T-helper 17 cell (primary cell): ENCODE measurements around the gene SYNDIG1. TPM values are rescaled to one million over a fixed set of nuclear protein-coding genes. Genes with fewer than 3 reads are reported as not detected.

ENCODE experiments used
- ATAC-seq: fragments of 150-1000 bp; cut with Tn5 transposase; 2 replicates; pipeline ENCODE4 v1.10.0; 2021; ENCODE audit warnings: mild to moderate bottlenecking, moderate library complexity
- DNase-seq, 3 donors: peaks; one replicate each; pipeline versions ENCODE4 v3.0.0 to v3.0.0-alpha.2; 2020 to 2021
- H3K9me3 ChIP-seq: one replicate; pipeline ENCODE4 v1.7.0; 2013; ENCODE audit warnings: low read length, mild to moderate bottlenecking; ENCODE audit not compliant: control insufficient read depth, poor library complexity, severe bottlenecking
- H3K27ac Mint-ChIP-seq: one replicate; pipeline ENCODE4 v1.8.0; 2022; ENCODE audit warnings: mild to moderate bottlenecking, moderate library complexity, mixed read lengths
- H3K27me3 Mint-ChIP-seq: one replicate; pipeline ENCODE4 v1.8.0; 2022; ENCODE audit warnings: mixed read lengths
- H3K36me3 Mint-ChIP-seq: one replicate; pipeline ENCODE4 v1.8.0; 2022; ENCODE audit warnings: low read depth, mixed read lengths
- H3K4me1 Mint-ChIP-seq: one replicate; pipeline ENCODE4 v1.8.0; 2022; ENCODE audit warnings: mild to moderate bottlenecking, mixed read lengths
- H3K4me3 Mint-ChIP-seq: one replicate; pipeline ENCODE4 v1.8.0; 2022; ENCODE audit warnings: mild to moderate bottlenecking, moderate library complexity, mixed read lengths
- total RNA-seq, 4 donors: library from RNA in 2 of 4; stranded (reverse) in 2 of 4; gene quantifications; one replicate each; pipeline ENCODE4 v1.2.3 and lab custom pipeline; 2022 to 2026

The SYNDIG1 gene
- total RNA-seq, 2 donors from 2014 or later, result not detected

- Mint-ChIP-seq H3K27ac (no peak overlapping the region), H3K36me3 (peaks cover 4% of the 10 kb centered on the region), H3K27me3 (no peaks in the 10 kb centered on the region), H3K4me3 (no peak overlapping the region), H3K4me1 (peaks cover 2% of the 10 kb centered on the region)
- ATAC-seq (no peak), DNase-seq (no peak)
- H3K9me3 ChIP-seq, result no peaks in the 10 kb centered on the region
These were observed 157.9 kb downstream of the SYNDIG1 start for GRCh38 chr20:24627291-24627690.

- Mint-ChIP-seq H3K4me3 (no peak overlapping the region), H3K4me1 (peaks cover 2% of the 10 kb centered on the region), H3K36me3 (peaks cover 4% of the 10 kb centered on the region), H3K27me3 (peaks cover under 1% of the 10 kb centered on the region), H3K27ac (no peak overlapping the region)
- DNase-seq (no peak), ATAC-seq (no peak)
- no peaks in the 10 kb centered on the region for H3K9me3 ChIP-seq
These were observed 158.5 kb downstream of the SYNDIG1 start for GRCh38 chr20:24627926-24628325.

- DNase-seq (no peak), ATAC-seq (no peak)
- Mint-ChIP-seq H3K4me1 (peaks cover 2% of the 10 kb centered on the region), H3K27ac (peak overlapping the region; percentile 41), H3K36me3 (no peaks in the 10 kb centered on the region), H3K27me3 (peaks cover 11% of the 10 kb centered on the region), H3K4me3 (no peak overlapping the region)
- H3K9me3 ChIP-seq, result no peaks in the 10 kb centered on the region
These were observed 159.6 kb downstream of the SYNDIG1 start for GRCh38 chr20:24628985-24629384.

DNA sequence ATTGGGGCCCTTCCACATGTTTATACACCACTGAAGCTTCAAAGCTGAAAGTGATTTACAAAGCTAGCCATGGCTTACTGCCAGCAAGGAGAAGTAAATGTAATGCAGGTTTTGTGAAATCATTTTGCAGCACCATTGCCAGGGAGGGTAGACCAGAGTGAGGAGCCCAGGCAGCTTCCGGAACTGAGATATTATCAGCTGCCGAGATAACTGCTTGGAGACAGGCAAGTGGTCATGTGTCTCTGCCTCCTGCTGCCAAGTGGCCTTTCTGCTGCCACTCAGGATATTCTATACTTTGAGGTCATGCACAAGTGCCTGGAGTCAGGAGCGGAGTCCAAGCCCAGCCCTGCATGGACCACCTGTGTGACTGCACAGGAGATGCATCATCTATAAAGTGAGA, 160.2 kb downstream of the SYNDIG1 start:
- H3K36me3 Mint-ChIP-seq, result no peaks in the 10 kb centered on the region

GRCh38 chr20:24630486-24631172, 161.2 kb downstream of the SYNDIG1 start:
- Mint-ChIP-seq H3K27me3 (peaks cover 24% of the 10 kb centered on the region), H3K27ac (no peak overlapping the region), H3K4me1 (peaks cover 2% of the 10 kb centered on the region), H3K36me3 (no peaks in the 10 kb centered on the region), H3K4me3 (no peak overlapping the region)
- no peak for ATAC-seq
- DNase-seq, result no peak
- H3K9me3 ChIP-seq, result no peaks in the 10 kb centered on the region

More for the DNA sequence above, 160.2 kb downstream of the SYNDIG1 start:
- Mint-ChIP-seq H3K4me1 (peaks cover 2% of the 10 kb centered on the region), H3K4me3 (no peak overlapping the region), H3K27ac (peak overlapping the region; percentile 41), H3K27me3 (peaks cover 15% of the 10 kb centered on the region)
- H3K9me3 ChIP-seq, result no peaks in the 10 kb centered on the region
- no peak for ATAC-seq
- DNase-seq, result no peak

DNA sequence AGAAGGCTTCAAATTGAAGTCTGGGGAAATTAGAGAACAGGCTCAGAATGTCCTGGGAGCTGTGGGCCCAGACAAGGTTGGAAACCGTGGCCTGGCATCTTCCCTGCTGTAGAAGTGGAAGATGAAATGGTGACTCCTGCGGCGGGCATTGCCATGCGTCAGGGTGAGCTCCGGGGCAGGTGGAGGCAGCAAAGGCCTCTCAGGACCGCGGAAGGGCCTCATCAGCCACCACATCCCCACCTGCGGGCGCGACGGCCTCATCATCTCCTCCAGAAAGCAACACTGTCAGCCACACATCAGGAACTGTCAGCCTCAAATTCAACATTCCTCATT, 161.7 kb downstream of the SYNDIG1 start:
- no peak overlapping the region for H3K27ac Mint-ChIP-seq
- peaks cover 2% of the 10 kb centered on the region for H3K4me1 Mint-ChIP-seq
- DNase-seq, result no peak
- no peak for ATAC-seq
- H3K9me3 ChIP-seq, result no peaks in the 10 kb centered on the region
- H3K27me3 Mint-ChIP-seq, result peaks cover 29% of the 10 kb centered on the region
- H3K4me3 Mint-ChIP-seq, result no peak overlapping the region
- H3K36me3 Mint-ChIP-seq, result no peaks in the 10 kb centered on the region

DNA sequence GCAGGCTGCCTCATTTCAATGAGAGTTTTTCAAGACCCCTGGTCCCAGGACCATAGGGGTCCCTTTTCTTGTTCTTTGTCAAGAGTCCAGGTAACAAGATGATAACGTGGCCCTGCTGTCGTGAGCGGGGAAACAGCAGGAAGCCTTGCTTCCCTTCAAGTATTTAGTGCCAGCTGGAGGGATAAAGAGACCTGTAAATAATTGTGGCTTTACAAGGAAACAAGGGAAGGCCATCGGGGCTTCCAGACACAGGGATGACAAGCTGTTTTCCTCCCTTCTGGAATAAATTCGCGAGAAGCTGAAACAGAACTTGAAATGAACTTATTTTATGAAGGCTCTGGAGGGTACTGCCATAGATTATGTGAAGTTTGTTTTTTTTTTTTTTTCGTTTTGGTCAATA, 163.2 kb downstream of the SYNDIG1 start:
- H3K27ac Mint-ChIP-seq, result no peak overlapping the region
- H3K36me3 Mint-ChIP-seq, result no peaks in the 10 kb centered on the region
- H3K9me3 ChIP-seq, result no peaks in the 10 kb centered on the region
- no peak overlapping the region for H3K4me3 Mint-ChIP-seq
- H3K4me1 Mint-ChIP-seq, result peaks cover 2% of the 10 kb centered on the region
- ATAC-seq, result no peak
- no peak for DNase-seq
- peaks cover 41% of the 10 kb centered on the region for H3K27me3 Mint-ChIP-seq

DNA sequence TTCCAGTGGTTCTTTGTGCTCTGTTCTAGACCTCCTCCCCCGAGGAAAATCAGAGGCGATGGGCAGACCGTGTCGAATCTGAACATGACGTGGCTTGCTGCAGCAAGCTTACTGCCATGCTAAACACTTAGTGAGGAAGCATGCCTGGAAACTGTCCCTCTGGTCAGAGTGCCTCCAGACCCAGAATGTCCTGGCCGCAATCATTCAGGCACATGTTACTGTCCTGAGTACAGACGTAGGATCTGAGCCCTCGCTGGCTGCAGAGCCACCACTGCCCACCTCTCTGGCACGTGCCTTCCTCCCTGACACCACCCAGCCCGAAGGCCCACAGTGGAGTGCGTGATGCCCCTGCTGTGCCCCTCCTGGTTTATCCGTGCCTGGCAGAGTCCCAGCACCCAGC, 163.6 kb downstream of the SYNDIG1 start:
- H3K4me1 Mint-ChIP-seq, result peaks cover 2% of the 10 kb centered on the region
- no peaks in the 10 kb centered on the region for H3K9me3 ChIP-seq
- ATAC-seq, result no peak
- H3K4me3 Mint-ChIP-seq, result no peak overlapping the region
- H3K27ac Mint-ChIP-seq, result no peak overlapping the region
- DNase-seq, result no peak
- peaks cover 45% of the 10 kb centered on the region for H3K27me3 Mint-ChIP-seq
- H3K36me3 Mint-ChIP-seq, result no peaks in the 10 kb centered on the region

DNA sequence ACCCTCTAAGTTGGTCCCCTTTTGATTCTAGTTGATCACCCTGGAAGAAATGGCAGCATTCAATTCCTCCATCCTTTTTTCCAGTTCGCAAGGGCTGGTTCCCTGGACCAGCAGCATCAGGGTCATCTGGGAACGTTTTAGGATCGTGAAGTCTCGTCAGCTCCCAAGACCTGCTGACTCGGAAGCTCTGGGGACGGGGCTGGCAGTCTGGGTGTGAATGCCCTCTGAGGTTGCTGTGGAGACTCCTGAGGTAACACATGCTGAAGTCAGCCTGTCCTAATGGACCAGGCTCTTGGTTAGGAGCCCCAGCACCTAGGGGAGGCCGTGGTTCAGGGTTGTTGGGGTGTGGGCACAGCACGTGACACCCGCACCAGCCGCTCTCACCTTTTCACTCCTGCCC, 164.1 kb downstream of the SYNDIG1 start:
- DNase-seq (no peak), ATAC-seq (no peak)

DNA sequence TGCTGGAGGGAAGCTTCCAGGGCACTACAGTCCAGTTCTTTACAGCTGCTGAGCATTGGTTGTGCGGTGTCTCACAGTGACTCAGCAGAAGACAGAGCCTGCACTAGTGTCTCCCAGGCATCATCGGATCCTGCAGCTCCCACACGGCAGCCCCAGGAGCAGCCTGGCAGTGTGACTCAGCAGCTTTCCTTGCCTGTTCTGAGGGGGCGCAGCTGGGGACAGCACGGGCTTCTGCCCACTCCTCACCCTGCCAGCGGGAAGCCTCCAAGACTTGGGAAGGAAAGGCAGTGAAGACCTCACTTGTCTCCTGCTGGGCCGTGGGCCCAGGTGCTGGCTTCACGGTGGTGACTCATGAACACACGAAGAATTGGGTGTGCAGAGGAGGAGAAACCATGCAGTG, 165.4 kb downstream of the SYNDIG1 start:
- H3K36me3 Mint-ChIP-seq, result no peaks in the 10 kb centered on the region
- H3K27ac Mint-ChIP-seq, result no peak overlapping the region
- ATAC-seq, result no peak
- DNase-seq, result no peak
- H3K4me3 Mint-ChIP-seq, result no peak overlapping the region
- H3K4me1 Mint-ChIP-seq, result peaks cover 1% of the 10 kb centered on the region
- H3K27me3 Mint-ChIP-seq, result peaks cover 51% of the 10 kb centered on the region
- no peaks in the 10 kb centered on the region for H3K9me3 ChIP-seq

More for the DNA sequence above, 164.1 kb downstream of the SYNDIG1 start:
- Mint-ChIP-seq H3K36me3 (no peaks in the 10 kb centered on the region), H3K27ac (no peak overlapping the region), H3K27me3 (peaks cover 47% of the 10 kb centered on the region), H3K4me3 (no peak overlapping the region), H3K4me1 (peaks cover 2% of the 10 kb centered on the region)
- no peaks in the 10 kb centered on the region for H3K9me3 ChIP-seq

DNA sequence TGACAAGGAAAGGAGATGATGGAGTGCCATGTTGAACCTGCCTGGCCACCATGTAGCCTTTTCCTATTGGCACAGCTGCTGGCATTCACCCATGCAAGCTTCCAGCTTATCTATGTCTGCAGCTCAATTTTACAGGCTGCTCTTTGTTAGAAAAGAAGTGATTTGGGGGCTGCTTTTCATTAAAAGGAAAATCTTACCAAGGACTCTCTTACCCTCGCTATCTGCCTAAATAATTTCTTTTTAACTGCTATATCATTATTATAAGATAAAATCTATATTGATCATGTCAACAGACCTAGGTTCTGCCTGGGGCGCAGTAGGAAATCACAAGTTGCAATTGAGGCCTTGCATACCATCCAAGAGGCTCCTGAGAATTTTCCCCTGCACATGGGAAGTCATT, 167.2 kb downstream of the SYNDIG1 start:
- Mint-ChIP-seq H3K27ac (peak overlapping the region; percentile 47), H3K27me3 (peaks cover 51% of the 10 kb centered on the region), H3K36me3 (no peaks in the 10 kb centered on the region), H3K4me1 (no peaks in the 10 kb centered on the region), H3K4me3 (no peak overlapping the region)
- no peaks in the 10 kb centered on the region for H3K9me3 ChIP-seq
- DNase-seq, result no peak
- ATAC-seq, result no peak

DNA sequence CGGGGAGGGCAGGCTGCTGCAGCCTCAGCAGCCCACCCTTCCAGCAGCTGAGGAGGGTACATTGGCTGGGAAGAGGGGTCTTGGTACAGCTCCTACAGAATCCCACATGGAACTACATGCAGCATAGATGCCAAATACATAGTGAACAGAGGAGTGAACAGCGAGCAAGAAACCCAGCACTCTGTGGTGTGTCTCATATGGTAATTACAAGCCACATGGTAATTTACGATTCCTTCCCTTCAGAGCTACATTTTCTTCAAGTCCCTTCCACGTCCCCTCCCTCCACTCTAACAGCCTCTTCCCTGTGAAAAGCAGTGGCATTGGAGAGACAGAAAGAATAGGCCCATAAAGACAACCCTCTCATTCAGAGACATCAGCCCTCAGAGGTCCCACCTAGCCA, 167.7 kb downstream of the SYNDIG1 start:
- H3K27me3 Mint-ChIP-seq, result peaks cover 51% of the 10 kb centered on the region
- no peak for ATAC-seq
- H3K27ac Mint-ChIP-seq, result peak overlapping the region; percentile 47

DNA sequence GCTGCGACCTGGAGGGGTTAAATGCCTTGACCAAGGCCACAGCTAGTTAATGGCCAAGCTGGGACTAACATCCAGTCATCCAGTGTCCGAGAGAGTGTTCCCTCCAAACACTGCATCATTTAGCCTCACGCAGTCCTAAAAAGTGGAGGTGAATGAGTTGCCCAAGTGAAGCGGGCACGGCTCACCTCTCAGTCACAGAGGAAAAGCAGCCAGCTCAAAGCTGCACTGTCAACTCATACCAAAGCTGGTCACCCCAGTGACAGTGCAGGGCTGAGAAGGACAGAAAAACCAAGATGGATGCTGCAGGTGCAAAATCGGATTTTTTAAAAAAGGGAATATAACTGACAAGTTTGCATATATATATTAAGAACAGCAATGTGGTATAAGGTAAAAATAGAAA, 168.5 kb downstream of the SYNDIG1 start:
- H3K9me3 ChIP-seq, result no peaks in the 10 kb centered on the region
- H3K36me3 Mint-ChIP-seq, result no peaks in the 10 kb centered on the region
- DNase-seq (no peak), ATAC-seq (no peak)
- no peaks in the 10 kb centered on the region for H3K4me1 Mint-ChIP-seq
- no peak overlapping the region for H3K4me3 Mint-ChIP-seq
- peaks cover 51% of the 10 kb centered on the region for H3K27me3 Mint-ChIP-seq
- no peak overlapping the region for H3K27ac Mint-ChIP-seq

More for the DNA sequence above, 167.7 kb downstream of the SYNDIG1 start:
- no peaks in the 10 kb centered on the region for H3K36me3 Mint-ChIP-seq
- no peak overlapping the region for H3K4me3 Mint-ChIP-seq
- DNase-seq, result no peak
- no peaks in the 10 kb centered on the region for H3K4me1 Mint-ChIP-seq
- no peaks in the 10 kb centered on the region for H3K9me3 ChIP-seq
